K562 (cell line): ENCODE measurements around the gene OR14A16. TPM values are rescaled to one million over a fixed set of nuclear protein-coding genes. Genes with fewer than 3 reads are reported as not detected.

Experiments used
- ATAC-seq: fragments of 200-7000 bp; cut with Tn5 transposase; 3 replicates; pipeline ENCODE4 v1.9.1; 2020; ENCODE audit warnings: moderate library complexity
- BruUV-seq: library from RNA; stranded (reverse); fragments of 400-500 nt; replicated peaks from 2 replicates; lab custom pipeline; 2021; lab: Mats Ljungman, UMichigan
- CTCF ChIA-PET: fragments of 300-600 bp; formaldehyde crosslinking; extraction: SDS; loops from one replicate; lab custom pipeline; 2021; ENCODE audit warnings: low intra/inter-chr PET ratio; lab: Yijun Ruan, JAX
- POLR2A ChIA-PET: fragments of 300-600, 350-650 bp; sonication (Branson Sonifier 250); formaldehyde crosslinking; extraction: SDS; loops from one replicate; lab custom pipeline; 2021; ENCODE audit warnings: antibody characterized with exemption, inconsistent platforms; lab: Yijun Ruan, JAX
- DNase-seq, 4 experiments: peaks; one replicate each; pipeline versions ENCODE4 v3.0.0 to v3.0.0-alpha.2; 2011 to 2018; ENCODE audit warnings: low spot score in 3 of 4, mixed read lengths in 3 of 4; ENCODE audit errors: extremely low read depth in 1 of 4
- FAIRE-seq: peaks from 2 replicates; lab custom pipeline; 2011; peaks lifted over from hg19 to GRCh38; lab: Jason Lieb, UNC
- H2AFZ ChIP-seq: 2 replicates; pipeline ENCODE4 v1.6.0; 2011; ENCODE audit warnings: low read depth, low read length, control low read depth, inconsistent platforms
- H3K27ac ChIP-seq: fragments of 200-600 bp; 3 replicates; pipeline ENCODE4 v1.8.0; 2011; ENCODE audit warnings: low read depth, mild to moderate bottlenecking, control low read depth, inconsistent platforms, low read length, moderate library complexity, mixed read lengths; ENCODE audit errors: extremely low read depth
- H3K27me3 ChIP-seq, 2 experiments: fragments of 300-600 bp in 1 of 2; 2 replicates in 1 of 2; 3 replicates in 1 of 2; pipeline versions ENCODE4 v1.6.0 to v1.8.0; 2011; ENCODE audit warnings: inconsistent platforms in 2 of 2, low read length in 2 of 2, mild to moderate bottlenecking in 1 of 2, mixed read lengths in 1 of 2, moderate library complexity in 1 of 2; ENCODE audit not compliant: control insufficient read depth in 2 of 2, insufficient read depth in 2 of 2
- H3K36me3 ChIP-seq: fragments of 300-600 bp; 3 replicates; pipeline ENCODE4 v1.8.0; 2011; ENCODE audit warnings: mild to moderate bottlenecking, low read length, inconsistent platforms; ENCODE audit not compliant: control insufficient read depth, insufficient read depth
- H3K4me1 ChIP-seq, 2 experiments: fragments of 200-600 bp in 1 of 2; replicated peaks in 1 of 2; 2 replicates in 1 of 2; 3 replicates in 1 of 2; pipeline versions ENCODE4 v1.5.1 to v1.8.0; 2011; ENCODE audit warnings: inconsistent platforms in 2 of 2, low read length in 2 of 2, mild to moderate bottlenecking in 1 of 2, mixed read lengths in 1 of 2, moderate library complexity in 1 of 2; ENCODE audit not compliant: control insufficient read depth in 2 of 2, insufficient read depth in 2 of 2
- H3K4me2 ChIP-seq: 2 replicates; pipeline ENCODE4 v1.6.1; 2011; ENCODE audit warnings: low read length, control low read depth, inconsistent platforms, mixed read lengths; ENCODE audit not compliant: insufficient read depth
- H3K4me3 ChIP-seq: fragments of 200-600 bp; sonication (generic), shearing (Covaris generic); 2 replicates; pipeline ENCODE4 v1.5.1; 2016; ENCODE audit warnings: control low read depth, inconsistent platforms
- H3K79me2 ChIP-seq: fragments of 200-600 bp; 3 replicates; pipeline ENCODE4 v1.8.0; 2011; ENCODE audit warnings: low read length, inconsistent platforms; ENCODE audit not compliant: control insufficient read depth, insufficient read depth
- H3K9ac ChIP-seq, 2 experiments: 2 replicates each; pipeline versions ENCODE4 v1.6.0 to v1.6.1; 2011; ENCODE audit warnings: low read depth in 2 of 2, low read length in 2 of 2, control low read depth in 1 of 2, inconsistent platforms in 1 of 2, mild to moderate bottlenecking in 1 of 2, mixed read lengths in 1 of 2; ENCODE audit not compliant: insufficient read depth in 1 of 2
- H3K9me1 ChIP-seq: one replicate; pipeline ENCODE4 v1.6.0; 2011; ENCODE audit warnings: inconsistent platforms, mild to moderate bottlenecking, low read length, moderate library complexity; ENCODE audit not compliant: control insufficient read depth, insufficient read depth
- H3K9me3 ChIP-seq: replicated peaks from 2 replicates; pipeline ENCODE4 v1.5.1; 2011; ENCODE audit warnings: low read depth, low read length, inconsistent platforms; ENCODE audit not compliant: control insufficient read depth, insufficient read depth
- H4K20me1 ChIP-seq: replicated peaks from 2 replicates; pipeline ENCODE4 v1.6.1; 2011; ENCODE audit warnings: low read length, inconsistent platforms, mixed read lengths; ENCODE audit not compliant: control insufficient read depth, insufficient read depth
- CSDE1 ChIP-seq, 2 experiments: fragments of 450-650 bp; IDR thresholded peaks; 2 replicates each; pipeline ENCODE4 v1.6.1; 2016; ENCODE audit warnings: mild to moderate bottlenecking in 1 of 2
- EHMT2 ChIP-seq: fragments of 450-650 bp; IDR thresholded peaks from 2 replicates; pipeline ENCODE4 v1.6.1; 2018; ENCODE audit warnings: antibody characterized with exemption
- HDAC2 ChIP-seq: fragments of 450-650 bp; IDR thresholded peaks from 2 replicates; pipeline ENCODE4 v1.6.1; 2016; ENCODE audit warnings: mild to moderate bottlenecking
- HNRNPH1 ChIP-seq: fragments of 200-400 bp; formaldehyde crosslinking; optimal IDR thresholded peaks from 2 replicates; pipeline ENCODE3; 2017; ENCODE audit warnings: low read depth, mild to moderate bottlenecking, low read length, moderate library complexity
- HNRNPUL1 ChIP-seq: fragments of 200-400 bp; formaldehyde crosslinking; IDR thresholded peaks from 2 replicates; pipeline ENCODE4 v1.6.1; 2017; ENCODE audit warnings: low read length
- HSF4 ChIP-seq: fragments of 250-450 bp; sonication (Bioruptor Pico); IDR thresholded peaks from 2 replicates; pipeline ENCODE4 v2.1.2; 2022; ENCODE audit warnings: mild to moderate bottlenecking, moderate library complexity, borderline replicate concordance
- LARP7 ChIP-seq: fragments of 450-650 bp; IDR thresholded peaks from 2 replicates; pipeline ENCODE4 v1.6.1; 2016
- NCOA2 ChIP-seq, 2 experiments: fragments of 450-650 bp; IDR thresholded peaks; 2 replicates each; pipeline ENCODE4 v1.6.1; 2018; ENCODE audit warnings: mild to moderate bottlenecking in 2 of 2, moderate library complexity in 1 of 2; ENCODE audit not compliant: partially characterized antibody in 2 of 2
- NFIX ChIP-seq: fragments of 250-450 bp; sonication (Bioruptor Pico); IDR thresholded peaks from 2 replicates; pipeline ENCODE4 v1.4.0; 2020; ENCODE audit warnings: low read depth, mild to moderate bottlenecking, moderate library complexity
- POLR2AphosphoS5 ChIP-seq: IDR thresholded peaks from 2 replicates; pipeline ENCODE4 v1.6.1; 2011; ENCODE audit warnings: mild to moderate bottlenecking, low read depth, low read length, moderate library complexity; ENCODE audit not compliant: control insufficient read depth, insufficient read depth
- RNF2 ChIP-seq: sonication (generic); IDR thresholded peaks from 2 replicates; pipeline ENCODE4 v1.6.1; 2016
- SFPQ ChIP-seq: fragments of 200-400 bp; formaldehyde crosslinking; IDR thresholded peaks from 2 replicates; pipeline ENCODE4 v1.6.1; 2017; ENCODE audit warnings: mild to moderate bottlenecking, low read depth, low read length, moderate library complexity
- SIN3B ChIP-seq: fragments of 450-650 bp; IDR thresholded peaks from 2 replicates; pipeline ENCODE4 v1.6.1; 2017; ENCODE audit warnings: low read depth, mild to moderate bottlenecking, moderate library complexity
- SMARCC2 ChIP-seq: fragments of 450-650 bp; IDR thresholded peaks from 2 replicates; pipeline ENCODE4 v1.6.1; 2017; ENCODE audit warnings: antibody characterized with exemption, moderate library complexity, mild to moderate bottlenecking, low read depth
- SRSF1 ChIP-seq: fragments of 200-400 bp; formaldehyde crosslinking; IDR thresholded peaks from 2 replicates; pipeline ENCODE4 v1.6.1; 2017; ENCODE audit warnings: mild to moderate bottlenecking, low read depth, low read length, moderate library complexity
- TARDBP ChIP-seq: fragments of 450-650 bp; IDR thresholded peaks from 2 replicates; pipeline ENCODE4 v1.6.1; 2016
- TBP ChIP-seq: optimal IDR thresholded peaks from 2 replicates; pipeline ENCODE3; 2011; ENCODE audit warnings: low read depth, low read length, improper control_type of control experiment
- ZBTB34 ChIP-seq: fragments of 250-450 bp; sonication (Bioruptor Pico); IDR thresholded peaks from 2 replicates; pipeline ENCODE4 v1.8.0; 2021; ENCODE audit warnings: mild to moderate bottlenecking, moderate library complexity
- ZNF12 ChIP-seq: sonication (generic); formaldehyde crosslinking; IDR thresholded peaks from 2 replicates; pipeline ENCODE4 v1.4.0; 2020; ENCODE audit warnings: mild to moderate bottlenecking, missing genetic modification reagents
- WGBS: fragments of 100-300 bp; shearing (Covaris generic); methylation state at CpG from one replicate; pipeline ENCODE4 v1.1.6; 2016; ENCODE audit warnings: low coverage, mixed read lengths; ENCODE audit not compliant: insufficient coverage; ENCODE audit errors: missing lambda C conversion rate; 5-methylcytosine and 5-hydroxymethylcytosine counted together
- in situ Hi-C: fragments of 300-500 bp; cut with MboI; formaldehyde crosslinking; loops from 4 replicates; pipeline ENCODE4 v1.15.0; 2018; ENCODE audit warnings: inconsistent platforms, mixed read lengths
- intact Hi-C: fragments of 100-400 bp; cut with micrococcal nuclease; formaldehyde crosslinking; loops from 2 replicates; pipeline ENCODE4 v1.14.2; 2022
- polyA plus RNA-seq, 8 experiments: library from polyadenylated mRNA; depleted of rRNA in 4 of 8; stranded (reverse) in 5 of 8; unstranded in 3 of 8; fragments of >200 nt; fragmentation: Nextera tagmentation in 2 of 8; fragmentation: Illumina TruSeq in 1 of 8; extraction: Ambion mirVana in 2 of 8; extraction: Trizol in 1 of 8; gene quantifications; 2 replicates each; pipeline versions ENCODE4 v1.2.1 to v1.2.3, GENCODE V29; 2011 to 2014; ENCODE audit warnings: inconsistent platforms in 1 of 8, missing spikeins in 1 of 8
- total RNA-seq, 7 experiments: library from RNA; depleted of rRNA in 6 of 7; stranded (reverse); fragments of >200 nt in 6 of 7; fragmentation: Illumina TruSeq in 2 of 7; extraction: Trizol in 2 of 7; gene quantifications; 2 replicates each; pipeline versions ENCODE4 v1.2.1 to v1.2.3, GENCODE V29; 2011 to 2021; ENCODE audit warnings: low replicate concordance in 1 of 7
- TF ChIP-seq, protein P1 (sequence below): fragments of 250-450 bp; sonication (Bioruptor Pico); IDR thresholded peaks from 2 replicates; pipeline ENCODE4 v1.4.0; 2020; ENCODE audit warnings: borderline replicate concordance

Gene OR14A16
- total and polyA plus RNA-seq, 9 of the 15 experiments (the other 6 are each of a cell fraction or from before 2014, with no cell fraction given), result not detected

- TF ChIP-seq RNF2 (no peak), SIN3B (no peak), POLR2AphosphoS5 (no peak), ZNF12 (CRISPR knock-in tag) (no peak)
Observed at GRCh38 chr1:247812637-247813036, 11.3 kb downstream of the OR14A16 start (continued).

DNA sequence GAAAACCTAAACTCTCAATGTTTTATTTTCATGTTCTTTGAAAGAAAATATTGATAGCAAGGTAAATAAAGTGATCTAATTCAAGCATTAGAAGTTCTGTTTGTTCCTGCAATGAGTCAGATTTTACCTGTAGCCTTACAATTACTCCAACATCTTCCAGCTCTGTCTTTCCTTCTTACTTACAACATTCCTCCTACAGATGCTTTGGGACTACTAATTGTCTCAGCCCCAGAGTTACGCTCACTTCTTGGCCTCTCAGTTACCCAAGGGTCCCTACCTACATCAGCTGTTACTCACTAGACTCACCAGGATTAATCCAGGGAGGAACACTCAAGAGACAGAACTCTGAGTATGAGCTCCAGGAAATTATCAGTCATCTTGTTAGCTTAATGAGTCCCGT lies 26.4 kb downstream of the OR14A16 start:
- H3K4me2 ChIP-seq, result no peak overlapping the region
- CTCF ChIA-PET, result no interaction called here
- no TSS peak for BruUV-seq
- no peaks in the 10 kb centered on the region for H3K36me3 ChIP-seq
- 0% methylated on average over 2 of the region's 2 CpGs for WGBS
- intact Hi-C loops, result no loop called here
- H4K20me1 ChIP-seq, result no peaks in the 10 kb centered on the region
- H2AFZ ChIP-seq, result no peak overlapping the region
- H3K27ac ChIP-seq, result no peak overlapping the region
- DNase-seq, result no peak
- POLR2A ChIA-PET, result interaction anchor here (0.6 kb wide), 1 partner anchor 10 kb away, joined by 3 read pairs; no protein-coding TSS in a partner anchor
- no peaks in the 10 kb centered on the region for H3K9me3 ChIP-seq
- no peak overlapping the region for H3K4me3 ChIP-seq
- ATAC-seq, result no peak
- H3K9me1 ChIP-seq, result no peaks in the 10 kb centered on the region
- in situ Hi-C loops, result no loop called here
- H3K79me2 ChIP-seq, result no peaks in the 10 kb centered on the region
- FAIRE-seq, result no peak
- no peak overlapping the region for H3K9ac ChIP-seq
- H3K27me3 ChIP-seq, result no peaks in the 10 kb centered on the region
- H3K4me1 ChIP-seq, result no peaks in the 10 kb centered on the region
- no peak for TF ChIP-seq ZBTB34
- no peak for TF ChIP-seq CSDE1 (IDR thresholded peaks at IDR 0.05)
- TF ChIP-seq SFPQ, result no peak
- no peak for TF ChIP-seq HSF4
- no peak for TF ChIP-seq EHMT2
- no peak for TF ChIP-seq SMARCC2
- TF ChIP-seq TARDBP, result no peak
- TF ChIP-seq NFIX (CRISPR knock-in tag), result no peak
- TF ChIP-seq SRSF1, result no peak
- TF ChIP-seq HNRNPH1, result no peak
- TF ChIP-seq, protein P1, sequence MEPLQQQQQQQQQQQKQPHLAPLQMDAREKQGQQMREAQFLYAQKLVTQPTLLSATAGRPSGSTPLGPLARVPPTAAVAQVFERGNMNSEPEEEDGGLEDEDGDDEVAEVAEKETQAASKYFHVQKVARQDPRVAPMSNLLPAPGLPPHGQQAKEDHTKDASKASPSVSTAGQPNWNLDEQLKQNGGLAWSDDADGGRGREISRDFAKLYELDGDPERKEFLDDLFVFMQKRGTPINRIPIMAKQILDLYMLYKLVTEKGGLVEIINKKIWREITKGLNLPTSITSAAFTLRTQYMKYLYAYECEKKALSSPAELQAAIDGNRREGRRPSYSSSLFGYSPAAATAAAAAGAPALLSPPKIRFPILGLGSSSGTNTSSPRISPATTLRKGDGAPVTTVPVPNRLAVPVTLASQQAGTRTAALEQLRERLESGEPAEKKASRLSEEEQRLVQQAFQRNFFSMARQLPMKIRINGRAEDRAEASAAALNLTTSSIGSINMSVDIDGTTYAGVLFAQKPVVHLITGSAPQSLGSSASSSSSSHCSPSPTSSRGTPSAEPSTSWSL, result no peak
- no peak for TF ChIP-seq HDAC2
- no peak for TF ChIP-seq HNRNPUL1
- TF ChIP-seq TBP, result no peak
- no peak for TF ChIP-seq NCOA2 (IDR thresholded peaks at IDR 0.05; ENCODE audit: partially characterized antibody in 2 of 2)
- no peak for TF ChIP-seq LARP7
